Osteoblast (primary cell): ENCODE measurements around the gene CIITA. TPM values are rescaled to one million over a fixed set of nuclear protein-coding genes. Genes with fewer than 3 reads are reported as not detected.
A peak's percentile ranks its signal among the peaks of the same experiment; 100 is the strongest.

Experiments used
- DNase-seq: peaks from one replicate; pipeline ENCODE4 v3.0.0; 2011; ENCODE audit warnings: low spot score, mixed read lengths; ENCODE audit not compliant: insufficient read length; ENCODE audit errors: missing footprints
- H2AFZ ChIP-seq: 2 replicates; pipeline ENCODE4 v1.6.0; 2011; ENCODE audit warnings: mild to moderate bottlenecking, low read length
- H3K27ac ChIP-seq: 2 replicates; pipeline ENCODE4 v1.5.1; 2011; ENCODE audit warnings: mild to moderate bottlenecking, low read depth, low read length, moderate library complexity
- H3K27me3 ChIP-seq: 2 replicates; pipeline ENCODE4 v1.6.0; 2012; ENCODE audit warnings: mild to moderate bottlenecking, control low read depth, inconsistent platforms, low read length, moderate library complexity; ENCODE audit not compliant: insufficient read depth
- H3K36me3 ChIP-seq: 2 replicates; pipeline ENCODE4 v1.5.1; 2011; ENCODE audit warnings: mild to moderate bottlenecking, low read length, control low read depth, moderate library complexity; ENCODE audit not compliant: insufficient read depth
- H3K4me1 ChIP-seq: 2 replicates; pipeline ENCODE4 v1.5.1; 2011; ENCODE audit warnings: mild to moderate bottlenecking, low read length, control low read depth, moderate library complexity; ENCODE audit not compliant: insufficient read depth
- H3K4me2 ChIP-seq: 2 replicates; pipeline ENCODE4 v1.6.0; 2011; ENCODE audit warnings: mild to moderate bottlenecking, low read length; ENCODE audit not compliant: insufficient read depth
- H3K4me3 ChIP-seq: fragments of 200-600 bp; sonication (generic); 3 replicates; pipeline ENCODE4 v1.5.1; 2012; ENCODE audit warnings: mild to moderate bottlenecking, low read length, inconsistent platforms; ENCODE audit not compliant: insufficient read depth
- H3K79me2 ChIP-seq: 2 replicates; pipeline ENCODE4 v1.6.0; 2012; ENCODE audit warnings: mild to moderate bottlenecking, low read length, control low read depth, inconsistent platforms; ENCODE audit not compliant: insufficient read depth
- H3K9me3 ChIP-seq: 2 replicates; pipeline ENCODE4 v1.5.1; 2011; ENCODE audit warnings: low read depth, low read length, control low read depth
- H4K20me1 ChIP-seq: 2 replicates; pipeline ENCODE4 v1.6.0; 2012; ENCODE audit warnings: mild to moderate bottlenecking, low read length, control low read depth; ENCODE audit not compliant: insufficient read depth
- CTCF ChIP-seq: IDR thresholded peaks from 2 replicates; pipeline ENCODE4 v1.5.1; 2011; ENCODE audit warnings: mild to moderate bottlenecking, low read depth, low read length, moderate library complexity; ENCODE audit errors: extremely low read depth
- total RNA-seq: library from RNA; depleted of rRNA; stranded (reverse); fragments of >200 nt; gene quantifications from 2 replicates; pipeline ENCODE4 v1.2.3, GENCODE V29; 2012

Gene CIITA
- total RNA-seq, 1 donor: 2.5 TPM

DNA sequence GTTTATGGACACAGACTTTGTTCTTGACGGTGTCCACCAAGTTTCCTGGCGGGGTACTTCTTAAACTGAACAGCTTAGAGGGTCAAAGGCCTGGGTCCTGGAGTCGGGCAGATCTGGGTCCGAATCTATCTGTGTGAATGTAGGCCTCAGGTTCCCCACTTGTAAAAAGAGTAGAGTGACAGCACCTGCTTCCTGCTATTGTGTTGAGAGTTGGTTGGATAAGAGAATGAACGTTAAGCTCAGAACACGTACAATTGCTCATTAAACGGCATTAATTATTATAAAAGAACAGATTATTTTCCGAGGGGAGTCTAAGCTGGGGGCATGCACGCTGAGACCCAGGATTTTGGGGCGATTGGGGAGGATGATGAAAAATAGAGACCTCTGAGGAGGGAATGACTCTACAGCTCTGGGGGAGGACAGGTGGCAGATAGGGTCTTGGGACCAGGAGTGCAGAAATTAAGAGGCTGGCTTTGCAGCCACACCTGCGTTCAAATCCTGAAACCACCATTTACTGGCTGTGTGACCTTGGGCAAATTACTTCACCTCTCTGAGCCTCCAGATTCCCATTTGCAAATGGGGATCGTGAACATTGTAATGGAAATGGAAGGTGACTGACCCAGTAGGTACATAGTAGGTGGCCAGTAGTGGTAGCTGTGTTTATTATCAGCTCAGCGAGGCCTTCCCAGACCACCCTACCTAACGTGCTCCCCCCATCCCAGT, 68.2 kb downstream of the CIITA start:
- no peaks in the 10 kb centered on the region for H3K36me3 ChIP-seq
- peaks cover 69% of the 10 kb centered on the region for H3K79me2 ChIP-seq
- peak overlapping the region; percentile 82 for H2AFZ ChIP-seq
- no peak for TF ChIP-seq CTCF
- H3K4me1 ChIP-seq: peaks cover 54% of the 10 kb centered on the region
- H3K27ac ChIP-seq: peak overlapping the region; percentile 55
- peak overlapping the region; percentile 93 for H3K4me2 ChIP-seq
- H3K4me3 ChIP-seq: peak overlapping the region; percentile 94
- H3K9me3 ChIP-seq: no peaks in the 10 kb centered on the region
- no peak for DNase-seq
- H3K27me3 ChIP-seq: no peaks in the 10 kb centered on the region
- H4K20me1 ChIP-seq: peaks cover 49% of the 10 kb centered on the region

DNA sequence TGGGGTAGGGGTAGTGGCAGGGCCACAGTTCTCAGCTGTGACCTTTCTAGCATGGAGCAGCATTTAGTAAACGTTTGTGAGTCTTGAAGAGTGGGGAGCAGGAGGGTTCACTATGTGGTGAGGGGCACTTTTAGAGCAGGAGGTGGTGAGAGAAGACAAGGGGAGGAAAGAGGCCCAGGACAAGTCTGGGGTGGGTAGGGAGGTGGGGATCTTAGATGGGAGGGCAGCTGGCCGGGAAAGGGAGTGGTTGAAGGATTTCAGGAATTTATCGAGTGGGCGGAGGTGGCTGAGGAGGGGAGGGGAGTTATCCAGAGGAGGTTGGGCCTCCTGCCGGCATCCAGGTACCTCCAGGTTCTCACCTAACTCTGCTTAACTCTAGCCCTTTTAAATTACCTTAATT, 69.3 kb downstream of the CIITA start:
- H3K27ac ChIP-seq: no peak overlapping the region
- H3K4me1 ChIP-seq: peaks cover 48% of the 10 kb centered on the region
- H3K4me2 ChIP-seq: peak overlapping the region; percentile 93
- H3K4me3 ChIP-seq: peak overlapping the region; percentile 9
- no peaks in the 10 kb centered on the region for H3K36me3 ChIP-seq
- no peak for DNase-seq
- H3K9me3 ChIP-seq: no peaks in the 10 kb centered on the region
- TF ChIP-seq CTCF: no peak
- no peaks in the 10 kb centered on the region for H3K27me3 ChIP-seq
- peaks cover 48% of the 10 kb centered on the region for H4K20me1 ChIP-seq
- H3K79me2 ChIP-seq: peaks cover 69% of the 10 kb centered on the region
- no peak overlapping the region for H2AFZ ChIP-seq

GRCh38 chr16:10947211-10947787, 70.3 kb downstream of the CIITA start:
- H3K9me3 ChIP-seq: no peaks in the 10 kb centered on the region
- H2AFZ ChIP-seq: no peak overlapping the region
- peaks cover 47% of the 10 kb centered on the region for H3K4me1 ChIP-seq
- peaks cover 53% of the 10 kb centered on the region for H4K20me1 ChIP-seq
- no peaks in the 10 kb centered on the region for H3K36me3 ChIP-seq
- no peak overlapping the region for H3K27ac ChIP-seq
- H3K4me2 ChIP-seq: no peak overlapping the region
- peaks cover 70% of the 10 kb centered on the region for H3K79me2 ChIP-seq
- H3K27me3 ChIP-seq: no peaks in the 10 kb centered on the region
- TF ChIP-seq CTCF: no peak
- no peak for DNase-seq
- no peak overlapping the region for H3K4me3 ChIP-seq

- H2AFZ ChIP-seq: no peak overlapping the region
- TF ChIP-seq CTCF: no peak
- peaks cover 68% of the 10 kb centered on the region for H4K20me1 ChIP-seq
- peak; percentile 81 for DNase-seq
- no peak overlapping the region for H3K27ac ChIP-seq
- H3K4me1 ChIP-seq: peaks cover 38% of the 10 kb centered on the region
- no peaks in the 10 kb centered on the region for H3K36me3 ChIP-seq
- H3K9me3 ChIP-seq: no peaks in the 10 kb centered on the region
- peak overlapping the region; percentile 8 for H3K4me2 ChIP-seq
- H3K27me3 ChIP-seq: no peaks in the 10 kb centered on the region
- no peak overlapping the region for H3K4me3 ChIP-seq
- peaks cover 79% of the 10 kb centered on the region for H3K79me2 ChIP-seq
Measured at GRCh38 chr16:10949424-10949970, 72.5 kb downstream of the CIITA start.
